Endothelial cell (in vitro differentiated cells): ENCODE data around the gene CNPPD1. TPM values are rescaled to one million over a fixed set of nuclear protein-coding genes. Genes with fewer than 3 reads are reported as not detected.
"Not testable (repeated sequence)": the region's sequence is repeated elsewhere in the genome, so short reads cannot be mapped to it uniquely, and the experiment has no call there.

ENCODE experiments used
- DNase-seq: peaks from one replicate; pipeline ENCODE4 v3.0.0; 2021; ENCODE audit warnings: low spot score
- H3K27ac Mint-ChIP-seq: one replicate; pipeline ENCODE4 v1.8.0; 2021; ENCODE audit warnings: mixed read lengths, inconsistent platforms; ENCODE audit not compliant: unreplicated experiment
- H3K27me3 Mint-ChIP-seq: one replicate; pipeline ENCODE4 v1.8.0; 2021; ENCODE audit warnings: mild to moderate bottlenecking, moderate library complexity, mixed read lengths, inconsistent platforms; ENCODE audit not compliant: unreplicated experiment
- H3K36me3 Mint-ChIP-seq: one replicate; pipeline ENCODE4 v1.8.0; 2021; ENCODE audit warnings: mild to moderate bottlenecking, low read depth, mixed read lengths, inconsistent platforms; ENCODE audit not compliant: unreplicated experiment
- H3K4me1 Mint-ChIP-seq: one replicate; pipeline ENCODE4 v1.8.0; 2021; ENCODE audit warnings: mild to moderate bottlenecking, mixed read lengths, inconsistent platforms; ENCODE audit not compliant: unreplicated experiment
- H3K4me3 Mint-ChIP-seq: one replicate; pipeline ENCODE4 v1.8.0; 2021; ENCODE audit warnings: mild to moderate bottlenecking, mixed read lengths, inconsistent platforms; ENCODE audit not compliant: unreplicated experiment
- H3K9me3 Mint-ChIP-seq: one replicate; pipeline ENCODE4 v1.8.0; 2021; ENCODE audit warnings: mixed read lengths, inconsistent platforms; ENCODE audit not compliant: unreplicated experiment
- CTCF ChIP-seq: fragments of 200-600 bp; sonication (generic); IDR thresholded peaks from one replicate; pipeline ENCODE4 v1.5.0; 2021; ENCODE audit warnings: antibody characterized with exemption; ENCODE audit not compliant: unreplicated experiment
- total RNA-seq: library from RNA; stranded (reverse); fragmentation: NEBNext Ultra II Directional; extraction: Animal tissue kit (Norgen Biotek cat#: 25700); gene quantifications from one replicate; pipeline ENCODE4 v1.2.1, GENCODE V29; 2021; ENCODE audit not compliant: unreplicated experiment

The CNPPD1 gene
- total RNA-seq, 1 donor from 2014 or later, result 47.1 TPM

- Mint-ChIP-seq H3K27me3 (peaks cover 8% of the 10 kb centered on the region), H3K9me3 (no peaks in the 10 kb centered on the region), H3K36me3 (peaks cover 14% of the 10 kb centered on the region), H3K4me1 (peaks cover 17% of the 10 kb centered on the region), H3K27ac (no peak overlapping the region), H3K4me3 (no peak overlapping the region)
- no peak for TF ChIP-seq CTCF
- DNase-seq, result no peak
These were observed 28.4 kb upstream of the CNPPD1 start for GRCh38 chr2:219205165-219205538.

- no peak for TF ChIP-seq CTCF
- H3K4me3 Mint-ChIP-seq, result no peak overlapping the region
- peaks cover 8% of the 10 kb centered on the region for H3K27me3 Mint-ChIP-seq
These were observed 27.9 kb upstream of the CNPPD1 start for GRCh38 chr2:219204425-219205164.

GRCh38 chr2:219201331-219201730 is 24.6 kb upstream of the CNPPD1 start:
- H3K4me1 Mint-ChIP-seq, H3K9me3 Mint-ChIP-seq, DNase-seq, H3K4me3 Mint-ChIP-seq, H3K27ac Mint-ChIP-seq, H3K27me3 Mint-ChIP-seq, H3K36me3 Mint-ChIP-seq: not testable (repeated sequence)

More at GRCh38 chr2:219204425-219205164, 27.9 kb upstream of the CNPPD1 start:
- Mint-ChIP-seq H3K4me1 (peaks cover 17% of the 10 kb centered on the region), H3K27ac (no peak overlapping the region), H3K9me3 (no peaks in the 10 kb centered on the region), H3K36me3 (peaks cover 13% of the 10 kb centered on the region)
- no peak for DNase-seq

GRCh38 chr2:219200502-219201326 is 24.0 kb upstream of the CNPPD1 start:
- not testable (repeated sequence) for H3K4me1 Mint-ChIP-seq, H3K36me3 Mint-ChIP-seq, DNase-seq, H3K27me3 Mint-ChIP-seq, H3K4me3 Mint-ChIP-seq, H3K9me3 Mint-ChIP-seq
- peak overlapping the region; percentile 42 for H3K27ac Mint-ChIP-seq

GRCh38 chr2:219199470-219200211 is 22.9 kb upstream of the CNPPD1 start:
- Mint-ChIP-seq H3K27ac (no peak overlapping the region), H3K27me3 (peaks cover 4% of the 10 kb centered on the region), H3K4me1 (peaks cover 5% of the 10 kb centered on the region), H3K9me3 (no peaks in the 10 kb centered on the region), H3K4me3 (no peak overlapping the region), H3K36me3 (no peaks in the 10 kb centered on the region)
- no peak for DNase-seq
- TF ChIP-seq CTCF, result no peak
